SK-N-SH (cell line): ENCODE results near the gene SPECC1L.
"Not testable (repeated sequence)": the region's sequence is repeated elsewhere in the genome, so short reads cannot be mapped to it uniquely, and the experiment has no call there.

Experiments used
- CTCF ChIP-seq: fragments of 200-600 bp; sonication (generic); IDR thresholded peaks from 2 replicates; pipeline ENCODE4 v1.6.1; 2017; ENCODE audit warnings: antibody characterized with exemption, mild to moderate bottlenecking, moderate library complexity
- ELF1 ChIP-seq: IDR thresholded peaks from 2 replicates; pipeline ENCODE4 v1.4.0; 2012
- EZH2phosphoT487 ChIP-seq: fragments of 200-600 bp; sonication (generic); IDR thresholded peaks from 2 replicates; pipeline ENCODE4 v1.6.1; 2017; ENCODE audit warnings: low read depth, mixed run types, mild to moderate bottlenecking, antibody characterized with exemption, moderate library complexity, borderline replicate concordance
- FOXM1 ChIP-seq: IDR thresholded peaks from 2 replicates; pipeline ENCODE4 v1.4.0; 2012; ENCODE audit warnings: low read depth, mild to moderate bottlenecking
- GATA2 ChIP-seq: sonication (generic); formaldehyde crosslinking; IDR thresholded peaks from 2 replicates; pipeline ENCODE4 v1.5.0; 2020; ENCODE audit warnings: mild to moderate bottlenecking, missing genetic modification reagents
- JUND ChIP-seq: IDR thresholded peaks from 2 replicates; pipeline ENCODE4 v1.4.0; 2012
- POLR2AphosphoS5 ChIP-seq: IDR thresholded peaks from 2 replicates; pipeline ENCODE4 v1.6.1; 2012; ENCODE audit warnings: low read depth, low read length
- RCOR1 ChIP-seq: fragments of 150-350 bp; IDR thresholded peaks from 2 replicates; pipeline ENCODE4 v1.6.1; 2017; ENCODE audit warnings: antibody characterized with exemption, low read length
- TAF1 ChIP-seq: IDR thresholded peaks from 2 replicates; pipeline ENCODE4 v1.6.1; 2012; ENCODE audit warnings: low read depth, mild to moderate bottlenecking, low read length, moderate library complexity, borderline replicate concordance
- USF1 ChIP-seq: IDR thresholded peaks from 2 replicates; pipeline ENCODE4 v1.4.0; 2012; ENCODE audit warnings: low read depth, borderline replicate concordance
- TF ChIP-seq, protein P1 (sequence below): IDR thresholded peaks from 2 replicates; pipeline ENCODE4 v1.6.1; 2012; ENCODE audit warnings: mild to moderate bottlenecking, low read depth, low read length, moderate library complexity
- TF ChIP-seq, protein P2 (sequence below): IDR thresholded peaks from 2 replicates; pipeline ENCODE4; 2012
- TF ChIP-seq, protein P3 (sequence below): fragments of 150-350 bp; IDR thresholded peaks from 2 replicates; pipeline ENCODE4 v1.6.1; 2016; ENCODE audit warnings: mild to moderate bottlenecking, low read depth, low read length

DNA sequence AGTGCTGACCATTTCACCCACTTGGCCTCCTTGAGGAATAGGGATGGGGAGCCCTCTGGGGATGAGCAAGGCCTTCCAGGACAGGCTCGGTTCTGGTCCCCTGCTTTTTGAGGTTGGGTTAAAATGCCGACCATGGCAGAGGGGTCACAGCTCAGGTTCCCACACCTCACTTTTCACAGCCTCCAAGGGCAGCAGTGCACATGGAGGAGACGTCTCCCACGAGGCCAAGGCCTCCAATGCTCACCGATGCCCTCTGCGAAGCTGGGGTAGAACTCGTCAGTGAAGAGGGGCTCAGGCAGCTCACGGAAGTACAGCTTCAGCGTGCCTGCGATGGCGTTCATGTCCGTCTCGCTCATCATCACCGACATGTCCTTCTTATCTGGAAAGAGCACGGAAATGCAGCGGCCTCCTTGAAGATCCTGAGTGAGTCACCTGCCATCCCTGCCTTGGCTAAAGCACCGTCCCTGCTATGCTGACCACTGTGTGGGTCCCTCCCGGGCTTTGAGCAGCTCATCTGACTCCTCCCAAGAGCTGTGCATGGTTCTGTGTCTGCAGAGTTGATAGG is 8.4 kb upstream of the SPECC1L start:
- not testable (repeated sequence) for TF ChIP-seq GATA2 (CRISPR knock-in tag); JUND; CTCF; FOXM1; USF1; POLR2AphosphoS5; TAF1; RCOR1; EZH2phosphoT487; ELF1
- TF ChIP-seq, protein P1, sequence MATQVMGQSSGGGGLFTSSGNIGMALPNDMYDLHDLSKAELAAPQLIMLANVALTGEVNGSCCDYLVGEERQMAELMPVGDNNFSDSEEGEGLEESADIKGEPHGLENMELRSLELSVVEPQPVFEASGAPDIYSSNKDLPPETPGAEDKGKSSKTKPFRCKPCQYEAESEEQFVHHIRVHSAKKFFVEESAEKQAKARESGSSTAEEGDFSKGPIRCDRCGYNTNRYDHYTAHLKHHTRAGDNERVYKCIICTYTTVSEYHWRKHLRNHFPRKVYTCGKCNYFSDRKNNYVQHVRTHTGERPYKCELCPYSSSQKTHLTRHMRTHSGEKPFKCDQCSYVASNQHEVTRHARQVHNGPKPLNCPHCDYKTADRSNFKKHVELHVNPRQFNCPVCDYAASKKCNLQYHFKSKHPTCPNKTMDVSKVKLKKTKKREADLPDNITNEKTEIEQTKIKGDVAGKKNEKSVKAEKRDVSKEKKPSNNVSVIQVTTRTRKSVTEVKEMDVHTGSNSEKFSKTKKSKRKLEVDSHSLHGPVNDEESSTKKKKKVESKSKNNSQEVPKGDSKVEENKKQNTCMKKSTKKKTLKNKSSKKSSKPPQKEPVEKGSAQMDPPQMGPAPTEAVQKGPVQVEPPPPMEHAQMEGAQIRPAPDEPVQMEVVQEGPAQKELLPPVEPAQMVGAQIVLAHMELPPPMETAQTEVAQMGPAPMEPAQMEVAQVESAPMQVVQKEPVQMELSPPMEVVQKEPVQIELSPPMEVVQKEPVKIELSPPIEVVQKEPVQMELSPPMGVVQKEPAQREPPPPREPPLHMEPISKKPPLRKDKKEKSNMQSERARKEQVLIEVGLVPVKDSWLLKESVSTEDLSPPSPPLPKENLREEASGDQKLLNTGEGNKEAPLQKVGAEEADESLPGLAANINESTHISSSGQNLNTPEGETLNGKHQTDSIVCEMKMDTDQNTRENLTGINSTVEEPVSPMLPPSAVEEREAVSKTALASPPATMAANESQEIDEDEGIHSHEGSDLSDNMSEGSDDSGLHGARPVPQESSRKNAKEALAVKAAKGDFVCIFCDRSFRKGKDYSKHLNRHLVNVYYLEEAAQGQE = not testable (repeated sequence)
- TF ChIP-seq, protein P2, sequence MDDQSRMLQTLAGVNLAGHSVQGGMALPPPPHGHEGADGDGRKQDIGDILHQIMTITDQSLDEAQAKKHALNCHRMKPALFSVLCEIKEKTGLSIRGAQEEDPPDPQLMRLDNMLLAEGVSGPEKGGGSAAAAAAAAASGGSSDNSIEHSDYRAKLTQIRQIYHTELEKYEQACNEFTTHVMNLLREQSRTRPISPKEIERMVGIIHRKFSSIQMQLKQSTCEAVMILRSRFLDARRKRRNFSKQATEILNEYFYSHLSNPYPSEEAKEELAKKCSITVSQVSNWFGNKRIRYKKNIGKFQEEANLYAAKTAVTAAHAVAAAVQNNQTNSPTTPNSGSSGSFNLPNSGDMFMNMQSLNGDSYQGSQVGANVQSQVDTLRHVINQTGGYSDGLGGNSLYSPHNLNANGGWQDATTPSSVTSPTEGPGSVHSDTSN = not testable (repeated sequence)
- TF ChIP-seq, protein P3, sequence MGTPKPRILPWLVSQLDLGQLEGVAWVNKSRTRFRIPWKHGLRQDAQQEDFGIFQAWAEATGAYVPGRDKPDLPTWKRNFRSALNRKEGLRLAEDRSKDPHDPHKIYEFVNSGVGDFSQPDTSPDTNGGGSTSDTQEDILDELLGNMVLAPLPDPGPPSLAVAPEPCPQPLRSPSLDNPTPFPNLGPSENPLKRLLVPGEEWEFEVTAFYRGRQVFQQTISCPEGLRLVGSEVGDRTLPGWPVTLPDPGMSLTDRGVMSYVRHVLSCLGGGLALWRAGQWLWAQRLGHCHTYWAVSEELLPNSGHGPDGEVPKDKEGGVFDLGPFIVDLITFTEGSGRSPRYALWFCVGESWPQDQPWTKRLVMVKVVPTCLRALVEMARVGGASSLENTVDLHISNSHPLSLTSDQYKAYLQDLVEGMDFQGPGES = not testable (repeated sequence)
